Endometrium (tissue), 2 donors: ENCODE data around the gene PRKCE.

Source experiments
- FAIRE-seq: peaks from 2 replicates; lab custom pipeline; 2012; peaks lifted over from hg19 to GRCh38; lab: Jason Lieb, UNC
- donor health status: control.
- donor health status: control.

PRKCE gene

GRCh38 chr2:46227674-46228289 is 576.3 kb downstream of the PRKCE start:
- FAIRE-seq: no peak

GRCh38 chr2:46229134-46230063 is 577.9 kb downstream of the PRKCE start:
- FAIRE-seq: no peak

DNA sequence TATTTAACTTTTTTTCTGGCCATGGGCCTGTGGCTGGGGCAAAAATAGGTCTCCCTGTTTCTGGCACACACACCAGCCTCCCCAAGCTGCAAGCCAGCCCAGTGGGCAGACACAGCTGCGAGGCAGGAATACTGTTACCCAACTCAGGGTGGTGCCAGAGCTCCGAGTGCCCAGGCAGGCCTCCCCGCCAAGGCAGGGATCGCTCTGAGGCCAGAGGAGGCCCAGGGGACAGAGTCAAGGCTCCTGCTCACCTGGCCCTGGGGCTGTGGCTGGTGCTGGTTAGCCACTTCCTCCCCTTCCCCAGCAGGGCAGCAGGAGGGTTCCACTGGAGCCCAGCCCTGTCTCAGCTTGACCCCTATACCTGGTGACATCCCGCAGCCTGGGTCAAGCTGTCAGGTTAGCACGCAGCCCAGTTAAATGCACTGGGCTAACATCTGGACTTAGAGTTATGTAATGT is 578.7 kb downstream of the PRKCE start:
- no peak for FAIRE-seq

- FAIRE-seq: no peak
These were observed 579.4 kb downstream of the PRKCE start for GRCh38 chr2:46230677-46231425.

DNA sequence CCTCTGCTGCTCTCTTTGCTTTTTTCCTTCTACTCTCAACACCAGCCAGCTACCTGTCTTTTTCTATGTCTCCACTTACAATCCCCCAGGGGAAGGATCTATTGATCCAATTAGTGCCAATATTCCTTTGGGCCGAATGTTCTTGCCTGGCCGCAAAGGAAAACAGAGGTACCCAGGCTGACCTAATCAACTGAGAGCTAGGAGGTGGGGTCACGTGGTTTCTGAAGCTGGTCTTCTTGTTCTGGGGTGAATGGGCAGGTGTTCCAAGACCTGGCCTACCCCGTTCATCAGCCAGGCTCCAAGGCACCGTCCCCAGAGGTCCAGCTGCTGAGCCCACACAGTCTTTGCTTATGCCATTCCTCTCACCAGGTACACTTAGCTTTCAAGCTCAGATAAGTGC is 580.2 kb downstream of the PRKCE start:
- FAIRE-seq: no peak

- no peak for FAIRE-seq
These were observed 581.4 kb downstream of the PRKCE start for GRCh38 chr2:46232860-46233259.

DNA sequence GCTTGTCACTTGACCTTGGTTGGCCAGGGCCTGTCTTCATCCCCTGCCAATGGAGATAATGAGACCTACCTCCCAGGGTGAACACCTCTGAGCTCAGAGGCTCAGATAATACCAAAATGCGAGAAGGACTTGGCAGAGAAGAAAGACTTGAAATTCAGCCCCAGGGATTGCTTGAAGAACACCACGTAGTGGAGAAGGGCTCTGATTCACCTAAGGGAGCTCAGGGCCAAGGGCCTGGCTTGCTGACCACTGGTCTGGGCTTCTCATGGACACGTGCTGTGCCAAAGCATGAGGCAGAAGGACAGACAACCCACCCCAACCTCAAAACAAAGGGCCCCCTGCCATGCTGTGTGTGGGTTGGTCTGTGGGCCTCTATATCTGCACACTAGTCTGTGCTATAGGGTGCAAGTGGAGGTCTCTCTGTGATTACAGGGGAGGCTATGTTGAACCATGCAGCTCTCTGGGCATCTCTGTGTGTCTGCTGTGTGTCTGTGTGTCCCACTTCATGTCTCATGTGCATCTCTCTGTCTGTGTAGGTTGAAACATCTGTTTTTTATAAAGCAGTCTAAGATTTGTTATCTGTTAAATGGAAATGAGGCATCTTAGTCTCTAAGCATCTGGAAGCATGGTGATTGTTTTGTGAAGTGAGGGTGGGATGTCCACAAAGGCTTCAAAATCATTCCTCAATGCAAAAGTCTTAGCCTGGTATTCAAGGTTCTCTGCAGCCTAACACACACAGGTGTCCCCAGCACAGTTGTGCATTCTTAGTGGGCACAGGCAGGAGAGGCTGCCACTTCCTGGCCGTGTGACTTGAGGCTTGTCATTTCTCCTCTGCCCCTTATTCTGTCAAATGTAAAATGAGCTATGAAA is 584.8 kb downstream of the PRKCE start:
- FAIRE-seq: no peak

- no peak for FAIRE-seq
These were observed 585.7 kb downstream of the PRKCE start for GRCh38 chr2:46236876-46237859.
